AG09309 (cell line): ENCODE data around the gene C5.

Experiments used
- DNase-seq: peaks from one replicate; pipeline ENCODE4 v3.0.0-alpha.2; 2010; ENCODE audit warnings: low read depth
- H3K4me3 ChIP-seq: 2 replicates; pipeline ENCODE4 v1.5.1; 2011; ENCODE audit warnings: mild to moderate bottlenecking, low read depth, low read length, moderate library complexity; ENCODE audit not compliant: control insufficient read depth
- TF ChIP-seq, protein P1 (sequence below): IDR thresholded peaks from 2 replicates; pipeline ENCODE4 v1.5.1; 2011; ENCODE audit warnings: mild to moderate bottlenecking, low read depth, low read length, inconsistent platforms; ENCODE audit not compliant: insufficient read depth, control insufficient read depth; ENCODE audit errors: missing control alignments

The C5 gene

DNA sequence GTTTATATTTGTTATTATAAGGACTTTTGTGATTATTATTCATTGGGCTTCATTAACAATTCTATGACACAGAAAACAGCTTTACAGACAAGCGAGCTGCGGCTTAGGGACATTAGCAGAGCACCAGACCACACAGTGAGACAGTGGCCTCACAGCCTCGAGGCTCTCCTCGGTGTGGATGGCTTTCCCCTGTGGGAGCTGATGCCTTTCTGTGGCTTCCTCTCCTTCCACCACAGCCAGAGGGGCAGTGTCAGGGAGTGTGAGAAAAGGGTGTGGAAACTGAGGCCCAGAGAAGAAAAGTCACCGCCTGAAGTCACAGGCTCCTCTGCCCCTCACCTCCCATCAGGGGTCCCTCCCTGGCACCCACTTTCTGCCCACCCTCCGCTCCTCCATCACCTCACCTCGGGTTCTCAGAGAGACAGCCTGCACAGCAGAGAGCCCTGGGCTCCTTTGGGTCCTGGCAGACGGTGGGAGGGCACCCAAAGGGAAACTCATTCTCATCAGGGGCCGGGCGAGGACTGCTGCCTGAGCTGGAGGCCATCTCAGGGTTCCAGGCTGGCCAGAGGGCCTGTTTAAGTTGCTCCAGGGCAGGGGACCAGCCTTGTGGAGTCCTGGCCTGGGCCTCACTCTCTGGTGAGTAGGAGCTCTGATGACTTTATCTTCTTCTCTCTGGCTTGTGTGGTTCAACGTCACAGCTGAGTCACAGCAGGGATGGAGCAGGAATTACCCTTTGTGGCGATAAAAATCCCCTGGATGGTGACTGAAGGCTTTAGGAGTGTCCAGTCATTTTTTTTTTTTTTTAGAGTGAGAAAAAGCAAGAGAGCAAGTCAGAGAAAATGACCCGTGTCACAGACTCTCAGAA is 124.3 kb downstream of the C5 start:
- H3K4me3 ChIP-seq: no peak overlapping the region
- TF ChIP-seq, protein P1, sequence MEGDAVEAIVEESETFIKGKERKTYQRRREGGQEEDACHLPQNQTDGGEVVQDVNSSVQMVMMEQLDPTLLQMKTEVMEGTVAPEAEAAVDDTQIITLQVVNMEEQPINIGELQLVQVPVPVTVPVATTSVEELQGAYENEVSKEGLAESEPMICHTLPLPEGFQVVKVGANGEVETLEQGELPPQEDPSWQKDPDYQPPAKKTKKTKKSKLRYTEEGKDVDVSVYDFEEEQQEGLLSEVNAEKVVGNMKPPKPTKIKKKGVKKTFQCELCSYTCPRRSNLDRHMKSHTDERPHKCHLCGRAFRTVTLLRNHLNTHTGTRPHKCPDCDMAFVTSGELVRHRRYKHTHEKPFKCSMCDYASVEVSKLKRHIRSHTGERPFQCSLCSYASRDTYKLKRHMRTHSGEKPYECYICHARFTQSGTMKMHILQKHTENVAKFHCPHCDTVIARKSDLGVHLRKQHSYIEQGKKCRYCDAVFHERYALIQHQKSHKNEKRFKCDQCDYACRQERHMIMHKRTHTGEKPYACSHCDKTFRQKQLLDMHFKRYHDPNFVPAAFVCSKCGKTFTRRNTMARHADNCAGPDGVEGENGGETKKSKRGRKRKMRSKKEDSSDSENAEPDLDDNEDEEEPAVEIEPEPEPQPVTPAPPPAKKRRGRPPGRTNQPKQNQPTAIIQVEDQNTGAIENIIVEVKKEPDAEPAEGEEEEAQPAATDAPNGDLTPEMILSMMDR: no peak
- no peak for DNase-seq

DNA sequence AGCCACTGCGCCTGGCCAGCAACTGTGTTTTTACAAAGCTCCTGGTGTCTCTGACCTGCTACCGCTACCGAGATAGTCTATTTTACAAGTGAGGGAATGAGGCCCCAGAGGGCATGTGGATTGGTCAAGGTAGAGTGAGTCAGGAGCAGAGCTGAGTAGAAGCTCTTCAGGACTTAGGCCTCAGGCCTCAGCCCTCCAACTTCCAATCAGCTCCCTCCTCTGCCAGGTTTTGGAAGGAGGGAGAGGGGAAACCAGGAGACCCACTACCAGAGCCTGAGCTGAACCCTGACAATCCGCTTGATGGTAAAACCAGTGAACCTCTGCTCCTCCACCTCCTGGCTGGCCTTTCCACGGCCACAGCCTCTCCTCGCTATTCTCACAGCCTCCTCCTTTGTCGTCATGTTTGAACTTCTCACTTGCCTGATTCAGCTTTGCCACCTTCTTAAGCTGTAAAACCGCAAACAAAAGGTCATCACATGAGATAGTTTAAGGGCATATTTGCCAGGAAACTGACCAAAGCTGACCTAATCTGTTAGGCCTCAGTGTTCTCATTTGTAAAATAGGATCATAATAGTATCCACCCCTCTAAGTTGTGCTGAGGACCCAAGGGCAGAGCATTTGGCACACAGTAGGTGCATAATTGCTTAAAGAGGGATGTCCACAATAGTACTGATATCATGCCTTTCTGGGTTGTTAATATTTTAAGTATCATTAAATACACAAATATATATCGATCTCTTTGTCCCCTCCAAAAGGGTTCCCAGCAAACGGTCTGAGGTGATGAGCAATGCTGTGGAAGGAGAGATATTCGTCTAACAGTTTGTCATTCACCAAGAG is 125.2 kb downstream of the C5 start:
- no peak overlapping the region for H3K4me3 ChIP-seq
- TF ChIP-seq, protein P1: no peak
- no peak for DNase-seq

DNA sequence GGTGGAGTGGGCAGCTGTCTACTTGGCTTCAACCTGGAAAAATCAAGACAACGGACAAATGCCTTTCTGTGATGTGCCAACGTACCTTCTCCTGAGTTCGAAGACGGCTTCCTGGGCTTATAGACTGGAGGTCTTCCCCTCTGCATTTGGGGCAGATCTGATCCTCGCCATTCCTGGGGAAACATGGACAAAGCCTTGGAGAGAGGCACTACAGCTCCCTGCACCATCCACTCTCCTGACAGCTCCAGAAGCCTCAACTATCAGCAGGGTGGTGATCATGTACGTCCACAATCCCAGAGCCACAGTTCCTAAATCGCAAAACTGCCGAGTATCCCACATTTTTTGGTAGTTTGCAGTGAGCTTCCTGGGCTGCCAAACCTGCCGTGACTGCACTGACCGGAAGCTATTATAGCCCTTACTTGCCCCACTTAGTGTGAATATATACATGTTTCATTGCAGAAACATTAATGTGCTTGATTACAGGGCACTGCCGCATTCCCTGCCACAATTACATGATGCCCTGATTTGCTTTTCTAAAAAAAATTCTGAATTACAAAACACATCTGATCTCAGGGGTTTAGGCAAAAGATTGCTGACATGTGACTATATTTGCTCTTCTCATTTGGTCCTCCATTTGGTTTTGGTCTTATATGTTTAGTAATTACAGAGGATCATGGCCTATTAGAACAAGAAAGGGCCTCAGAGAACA is 126.3 kb downstream of the C5 start:
- no peak for DNase-seq
- TF ChIP-seq, protein P1: no peak
- H3K4me3 ChIP-seq: no peak overlapping the region

DNA sequence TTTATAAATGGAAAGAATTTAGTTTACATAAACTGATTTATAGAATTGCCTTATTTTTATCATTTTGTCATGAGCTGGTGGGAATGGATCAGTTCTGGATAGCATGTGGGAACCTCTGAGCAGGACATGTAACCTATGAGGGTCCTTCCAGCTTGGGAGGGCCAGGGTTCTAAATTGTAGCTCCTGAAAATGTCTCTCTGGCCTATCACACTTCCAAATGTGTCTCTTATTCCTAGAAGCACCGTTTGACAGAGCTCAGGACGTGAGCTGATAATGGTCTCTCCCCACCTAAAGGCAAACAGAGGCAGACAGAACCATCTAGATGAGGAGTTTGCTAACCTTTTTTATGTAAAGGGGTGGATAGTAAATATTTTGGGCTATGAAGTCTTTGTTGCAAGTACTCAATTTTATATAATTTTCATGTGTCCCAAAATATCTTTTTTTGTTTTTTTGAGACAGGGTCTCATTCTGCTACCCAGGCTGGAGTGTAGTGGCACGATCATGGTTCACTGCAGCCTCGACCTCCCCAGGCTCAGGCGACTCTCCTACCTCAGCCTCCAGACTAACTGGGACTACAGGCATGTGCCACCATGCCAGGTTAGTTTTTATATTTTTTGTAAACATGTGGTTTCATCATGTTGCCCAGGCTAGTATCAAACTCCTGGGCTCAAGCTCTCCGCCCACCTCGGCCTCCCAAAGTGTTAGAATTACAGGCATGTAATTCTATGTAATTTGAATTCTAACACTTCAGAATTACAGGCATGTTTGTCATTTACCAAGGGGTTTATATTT is 127.5 kb downstream of the C5 start:
- no peak overlapping the region for H3K4me3 ChIP-seq
- TF ChIP-seq, protein P1: no peak
- no peak for DNase-seq

DNA sequence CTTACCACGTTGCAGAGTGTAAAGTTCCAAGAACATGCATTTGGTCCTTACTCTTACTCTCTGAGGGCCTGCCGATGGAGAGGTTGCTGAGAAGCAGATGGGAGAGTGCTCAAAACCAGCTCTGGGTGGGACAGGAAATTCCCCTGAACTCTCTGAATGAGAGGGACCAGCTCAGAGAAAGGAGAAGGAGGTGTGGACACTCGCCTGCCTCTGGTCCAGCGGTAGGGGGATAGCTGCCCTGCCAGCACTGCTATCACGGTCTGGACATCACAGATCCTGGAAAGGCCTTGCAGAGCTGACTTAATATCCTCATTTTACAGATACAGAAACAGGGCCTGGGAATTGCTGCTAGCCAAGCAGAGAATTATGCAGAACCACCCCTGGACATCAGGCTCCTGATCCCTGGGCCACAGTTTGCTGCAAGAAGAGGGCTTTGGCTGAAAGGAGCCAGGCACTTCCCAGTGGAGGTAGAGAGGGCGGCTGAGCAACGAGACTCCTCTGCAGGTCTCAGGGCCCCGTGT is 128.4 kb downstream of the C5 start:
- no peak for DNase-seq
- TF ChIP-seq, protein P1: no peak
- H3K4me3 ChIP-seq: no peak overlapping the region
